ENCODE results near the gene SLC25A52. TPM values are rescaled to one million over a fixed set of nuclear protein-coding genes. Genes with fewer than 3 reads are reported as not detected.
"Not testable (repeated sequence)": the region's sequence is repeated elsewhere in the genome, so short reads cannot be mapped to it uniquely, and the experiment has no call there.

SLC25A52 gene
- total RNA-seq, 1 donor from 2014 or later: not detected

DNA sequence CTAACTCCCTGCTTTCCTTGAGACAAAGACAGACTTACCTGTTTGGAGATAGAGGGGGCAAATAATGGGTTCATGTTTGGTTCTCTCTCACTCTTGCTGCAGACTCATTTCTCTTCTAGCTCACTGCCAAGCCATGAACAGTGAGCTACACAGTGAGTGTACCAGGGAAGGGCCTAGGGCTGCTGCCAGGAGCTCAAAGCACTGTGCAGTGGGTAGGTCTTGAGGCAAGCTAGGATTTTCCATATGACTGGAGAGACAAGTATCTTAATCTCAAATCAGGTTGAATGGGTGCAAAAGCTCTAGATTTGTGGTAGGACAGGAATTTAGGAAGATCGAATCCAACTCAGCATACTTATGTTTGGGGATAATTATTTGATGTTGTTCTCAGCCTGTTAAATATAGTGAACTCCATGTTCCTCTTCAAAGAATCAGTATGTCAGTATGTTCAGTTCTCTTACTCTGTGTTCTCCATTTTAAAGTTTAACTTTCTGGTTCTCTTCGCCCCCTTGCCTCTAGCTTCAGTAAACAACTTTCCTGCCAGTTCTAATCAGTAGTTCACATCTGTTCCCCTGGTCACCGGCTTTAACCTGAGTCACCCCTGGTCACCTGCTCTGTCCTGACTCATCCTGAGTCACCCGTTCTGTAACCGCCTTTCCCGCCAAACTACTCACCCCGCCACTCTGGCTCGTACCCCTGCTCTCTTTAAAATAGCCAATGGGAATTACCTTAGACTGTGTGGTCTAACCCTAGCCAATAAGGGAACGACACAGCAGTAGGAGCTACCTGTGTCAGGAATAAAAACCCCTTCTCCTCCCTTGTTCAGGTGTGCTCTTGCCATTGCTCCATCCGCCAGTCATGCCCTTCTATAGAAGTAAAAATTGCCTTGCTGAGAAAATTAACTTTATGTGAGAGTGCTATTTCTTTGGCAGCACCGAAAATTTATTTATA lies 21.9 kb downstream of the SLC25A52 start:
- Mint-ChIP-seq H3K36me3 (peaks cover 14% of the 10 kb centered on the region), H3K27me3 (ENCODE audit: low read depth) (no peaks in the 10 kb centered on the region), H3K4me1 (no peaks in the 10 kb centered on the region), H3K27ac (no peak overlapping the region), H3K9me3 (peaks cover 34% of the 10 kb centered on the region), H3K4me3 (no peak overlapping the region)
- no peak for DNase-seq (ENCODE audit: low spot score in 2 of 2, unreplicated experiment in 2 of 2)
- TF ChIP-seq, protein P1, sequence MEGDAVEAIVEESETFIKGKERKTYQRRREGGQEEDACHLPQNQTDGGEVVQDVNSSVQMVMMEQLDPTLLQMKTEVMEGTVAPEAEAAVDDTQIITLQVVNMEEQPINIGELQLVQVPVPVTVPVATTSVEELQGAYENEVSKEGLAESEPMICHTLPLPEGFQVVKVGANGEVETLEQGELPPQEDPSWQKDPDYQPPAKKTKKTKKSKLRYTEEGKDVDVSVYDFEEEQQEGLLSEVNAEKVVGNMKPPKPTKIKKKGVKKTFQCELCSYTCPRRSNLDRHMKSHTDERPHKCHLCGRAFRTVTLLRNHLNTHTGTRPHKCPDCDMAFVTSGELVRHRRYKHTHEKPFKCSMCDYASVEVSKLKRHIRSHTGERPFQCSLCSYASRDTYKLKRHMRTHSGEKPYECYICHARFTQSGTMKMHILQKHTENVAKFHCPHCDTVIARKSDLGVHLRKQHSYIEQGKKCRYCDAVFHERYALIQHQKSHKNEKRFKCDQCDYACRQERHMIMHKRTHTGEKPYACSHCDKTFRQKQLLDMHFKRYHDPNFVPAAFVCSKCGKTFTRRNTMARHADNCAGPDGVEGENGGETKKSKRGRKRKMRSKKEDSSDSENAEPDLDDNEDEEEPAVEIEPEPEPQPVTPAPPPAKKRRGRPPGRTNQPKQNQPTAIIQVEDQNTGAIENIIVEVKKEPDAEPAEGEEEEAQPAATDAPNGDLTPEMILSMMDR (IDR thresholded peaks at IDR 0.05; ENCODE audit: unreplicated experiment): no peak

DNA sequence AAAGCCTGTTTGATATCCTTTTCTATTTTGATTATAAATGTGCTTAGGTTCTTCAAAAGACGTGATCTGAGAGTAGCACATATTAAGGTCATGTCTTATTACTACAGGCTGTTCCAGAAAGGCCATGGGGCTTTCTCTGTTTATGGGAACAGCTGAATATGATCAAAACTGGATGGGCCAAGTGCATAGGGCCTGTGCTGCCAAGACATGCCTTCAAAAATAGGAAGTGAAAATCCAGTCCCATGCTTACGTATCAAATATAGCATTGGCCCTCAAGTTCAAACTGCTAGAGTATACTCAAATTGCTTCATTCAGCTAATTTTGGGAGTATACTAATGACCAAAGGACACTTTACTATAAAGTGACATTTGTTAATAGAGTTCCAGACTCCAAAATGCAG lies 24.1 kb downstream of the SLC25A52 start:
- H3K27me3 Mint-ChIP-seq (ENCODE audit: low read depth): no peaks in the 10 kb centered on the region
- no peak overlapping the region for H3K27ac Mint-ChIP-seq
- no peak overlapping the region for H3K4me3 Mint-ChIP-seq
- peaks cover 12% of the 10 kb centered on the region for H3K36me3 Mint-ChIP-seq
- DNase-seq (ENCODE audit: low spot score in 2 of 2, unreplicated experiment in 2 of 2): no peak
- TF ChIP-seq, protein P1 (IDR thresholded peaks at IDR 0.05; ENCODE audit: unreplicated experiment): no peak
- peaks cover 34% of the 10 kb centered on the region for H3K9me3 Mint-ChIP-seq
- H3K4me1 Mint-ChIP-seq: peaks cover 4% of the 10 kb centered on the region

DNA sequence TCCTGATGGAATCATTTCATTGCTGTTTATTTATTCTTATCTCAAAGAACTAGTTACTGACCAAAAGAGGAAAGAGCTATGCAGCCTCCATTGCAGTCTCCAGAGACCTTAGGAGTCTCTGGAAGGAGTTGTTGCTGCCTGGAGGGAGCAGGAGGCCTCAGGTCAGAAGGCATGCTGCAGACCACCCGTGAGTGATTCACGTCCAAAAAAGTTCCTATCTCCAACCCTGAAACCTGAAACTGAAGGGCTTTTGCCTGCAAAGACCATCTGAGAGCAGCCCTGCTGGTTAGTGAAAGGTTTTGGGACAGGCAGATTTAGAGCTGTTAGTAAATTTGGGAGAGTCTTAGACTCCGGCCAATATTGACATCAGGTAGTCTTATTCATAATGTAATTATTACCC lies 29.1 kb downstream of the SLC25A52 start:
- Mint-ChIP-seq H3K4me3 (no peak overlapping the region), H3K4me1 (peaks cover 12% of the 10 kb centered on the region), H3K9me3 (peaks cover 13% of the 10 kb centered on the region), H3K27ac (peak overlapping the region; percentile 3), H3K36me3 (peaks cover 2% of the 10 kb centered on the region), H3K27me3 (ENCODE audit: low read depth) (no peaks in the 10 kb centered on the region)
- TF ChIP-seq, protein P1 (IDR thresholded peaks at IDR 0.05; ENCODE audit: unreplicated experiment): no peak
- no peak for DNase-seq (ENCODE audit: low spot score in 2 of 2, unreplicated experiment in 2 of 2)

GRCh38 chr18:31729196-31729595 lies 31.5 kb downstream of the SLC25A52 start:
- DNase-seq (ENCODE audit: low spot score in 2 of 2, unreplicated experiment in 2 of 2); H3K27ac Mint-ChIP-seq; H3K36me3 Mint-ChIP-seq; H3K4me3 Mint-ChIP-seq; H3K27me3 Mint-ChIP-seq (ENCODE audit: low read depth): not testable (repeated sequence)
- peaks cover 11% of the 10 kb centered on the region for H3K9me3 Mint-ChIP-seq
- peaks cover 12% of the 10 kb centered on the region for H3K4me1 Mint-ChIP-seq

- H3K4me1 Mint-ChIP-seq: peaks cover 31% of the 10 kb centered on the region
- H3K4me3 Mint-ChIP-seq: no peak overlapping the region
- H3K36me3 Mint-ChIP-seq: peaks cover 6% of the 10 kb centered on the region
- DNase-seq (ENCODE audit: low spot score in 2 of 2, unreplicated experiment in 2 of 2): no peak
- no peak overlapping the region for H3K27ac Mint-ChIP-seq
- TF ChIP-seq, protein P1 (IDR thresholded peaks at IDR 0.05; ENCODE audit: unreplicated experiment): no peak
- no peaks in the 10 kb centered on the region for H3K27me3 Mint-ChIP-seq (ENCODE audit: low read depth)
- peaks cover 7% of the 10 kb centered on the region for H3K9me3 Mint-ChIP-seq
Measured at GRCh38 chr18:31723990-31724711, 36.5 kb downstream of the SLC25A52 start.

- Mint-ChIP-seq H3K27me3 (ENCODE audit: low read depth) (no peaks in the 10 kb centered on the region), H3K4me1 (peaks cover 31% of the 10 kb centered on the region), H3K4me3 (no peak overlapping the region), H3K36me3 (peaks cover 6% of the 10 kb centered on the region), H3K9me3 (peaks cover 10% of the 10 kb centered on the region), H3K27ac (no peak overlapping the region)
- no peak for DNase-seq (ENCODE audit: low spot score in 2 of 2, unreplicated experiment in 2 of 2)
- TF ChIP-seq, protein P1 (IDR thresholded peaks at IDR 0.05; ENCODE audit: unreplicated experiment): no peak
Measured at GRCh38 chr18:31723639-31723989, 37.1 kb downstream of the SLC25A52 start.
